Ovary (tissue), 3 donors: ENCODE results near the gene ZNF813.

Experiments used
- CTCF ChIP-seq, 3 donors: fragments of 450-650 bp in 2 of 3; fragments of 200-600 bp in 1 of 3; IDR thresholded peaks; one replicate each; pipeline versions ENCODE4 v1.5.1 to v1.8.0; 2016 to 2022; ENCODE audit warnings: antibody characterized with exemption in 3 of 3, mild to moderate bottlenecking in 1 of 3
- EP300 ChIP-seq: sonication (generic); formaldehyde crosslinking; IDR thresholded peaks from one replicate; pipeline ENCODE4 v1.6.1; 2017; ENCODE audit warnings: antibody characterized with exemption
- POLR2A ChIP-seq: fragments of 450-650 bp; IDR thresholded peaks from one replicate; pipeline ENCODE4 v1.6.1; 2017; ENCODE audit warnings: antibody characterized with exemption, mild to moderate bottlenecking, moderate library complexity
- donor health status: DM: no; HTN: no; CAD: no.

- TF ChIP-seq CTCF (IDR thresholded peaks at IDR 0.05) (peak; percentile 66 to 72 (median 68)), POLR2A (no peak), EP300 (peak; percentile 73)
These were observed 42.5 kb upstream of the ZNF813 start for GRCh38 chr19:53424968-53425597.
